ENCODE data around the gene CPAMD8. TPM values are rescaled to one million over a fixed set of nuclear protein-coding genes. Genes with fewer than 3 reads are reported as not detected.
A peak's percentile ranks its signal among the peaks of the same experiment; 100 is the strongest.

Gene CPAMD8
- total RNA-seq, 1 donor: 0.36 TPM

DNA sequence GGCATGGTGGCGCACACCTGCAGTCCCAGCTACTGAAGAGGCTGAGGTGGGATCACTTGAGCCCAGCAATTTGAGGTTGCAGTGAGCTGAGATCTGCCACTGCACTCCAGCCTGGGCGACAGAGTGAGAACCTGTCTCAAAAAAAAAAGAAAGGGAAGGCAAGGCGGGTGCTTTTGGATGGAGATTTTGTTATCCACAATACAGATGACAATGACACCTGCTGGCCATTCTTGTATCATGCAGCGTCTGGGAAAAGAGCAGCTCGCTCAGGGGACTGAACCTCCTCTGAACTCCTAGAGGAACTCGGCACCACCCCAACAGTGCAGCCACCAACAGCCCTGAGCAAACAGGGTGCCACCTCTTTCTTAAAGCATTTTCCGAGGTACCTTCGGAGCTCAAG, 25.8 kb upstream of the CPAMD8 start:
- Histone ChIP-seq H4K20me1 (ENCODE audit: insufficient read depth, low read length) (no peaks in the 10 kb centered on the region), H3K79me2 (ENCODE audit: insufficient read depth, low read length) (no peaks in the 10 kb centered on the region), H2AFZ (ENCODE audit: low read length) (no peak overlapping the region), H3K27me3 (ENCODE audit: insufficient read depth, low read length) (no peaks in the 10 kb centered on the region), H3K9me3 (ENCODE audit: low read depth, low read length) (no peaks in the 10 kb centered on the region), H3K27ac (ENCODE audit: low read depth, low read length) (no peak overlapping the region), H3K36me3 (ENCODE audit: insufficient read depth, low read length) (peaks cover under 1% of the 10 kb centered on the region), H3K4me2 (ENCODE audit: insufficient read depth, low read length) (no peak overlapping the region), H3K4me3 (ENCODE audit: insufficient read depth, low read length) (no peak overlapping the region), H3K4me1 (ENCODE audit: insufficient read depth, low read length) (peaks cover 3% of the 10 kb centered on the region)
- peak; percentile 92 for DNase-seq (ENCODE audit: insufficient read length, low spot score, missing footprints)
- TF ChIP-seq, protein P1, sequence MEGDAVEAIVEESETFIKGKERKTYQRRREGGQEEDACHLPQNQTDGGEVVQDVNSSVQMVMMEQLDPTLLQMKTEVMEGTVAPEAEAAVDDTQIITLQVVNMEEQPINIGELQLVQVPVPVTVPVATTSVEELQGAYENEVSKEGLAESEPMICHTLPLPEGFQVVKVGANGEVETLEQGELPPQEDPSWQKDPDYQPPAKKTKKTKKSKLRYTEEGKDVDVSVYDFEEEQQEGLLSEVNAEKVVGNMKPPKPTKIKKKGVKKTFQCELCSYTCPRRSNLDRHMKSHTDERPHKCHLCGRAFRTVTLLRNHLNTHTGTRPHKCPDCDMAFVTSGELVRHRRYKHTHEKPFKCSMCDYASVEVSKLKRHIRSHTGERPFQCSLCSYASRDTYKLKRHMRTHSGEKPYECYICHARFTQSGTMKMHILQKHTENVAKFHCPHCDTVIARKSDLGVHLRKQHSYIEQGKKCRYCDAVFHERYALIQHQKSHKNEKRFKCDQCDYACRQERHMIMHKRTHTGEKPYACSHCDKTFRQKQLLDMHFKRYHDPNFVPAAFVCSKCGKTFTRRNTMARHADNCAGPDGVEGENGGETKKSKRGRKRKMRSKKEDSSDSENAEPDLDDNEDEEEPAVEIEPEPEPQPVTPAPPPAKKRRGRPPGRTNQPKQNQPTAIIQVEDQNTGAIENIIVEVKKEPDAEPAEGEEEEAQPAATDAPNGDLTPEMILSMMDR (IDR thresholded peaks at IDR 0.05; ENCODE audit: extremely low read depth, low read depth, low read length): peak; percentile 62

DNA sequence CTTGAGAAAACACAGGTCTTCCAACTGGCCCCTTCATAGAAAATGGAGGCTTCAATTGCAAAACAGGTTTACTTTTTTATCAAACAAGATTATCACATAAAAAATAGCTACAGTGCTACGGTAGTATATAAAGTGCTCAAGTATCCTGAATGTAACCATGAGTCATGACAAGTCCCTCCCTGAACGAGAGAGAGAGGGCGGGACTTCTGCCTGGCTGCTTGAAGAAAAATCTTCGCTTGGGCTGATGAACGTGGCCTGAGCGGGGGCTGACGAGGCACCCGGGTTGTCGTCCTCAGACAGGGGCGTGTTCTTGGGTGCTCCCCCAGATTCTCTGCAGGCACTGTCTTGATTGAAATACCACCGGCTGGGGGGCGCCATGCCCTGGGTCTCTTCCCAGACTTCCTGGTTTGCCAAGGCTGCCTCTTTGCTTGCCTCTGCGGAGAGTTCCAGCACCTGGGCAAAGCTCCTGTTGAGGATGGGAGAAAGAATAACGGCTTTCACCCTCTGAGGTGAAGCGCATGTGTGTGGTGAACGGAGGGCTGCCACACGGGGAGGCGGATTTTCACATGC, 23.2 kb upstream of the CPAMD8 start:
- Histone ChIP-seq H3K79me2 (ENCODE audit: insufficient read depth, low read length) (no peaks in the 10 kb centered on the region), H3K27ac (ENCODE audit: low read depth, low read length) (no peak overlapping the region), H3K36me3 (ENCODE audit: insufficient read depth, low read length) (no peaks in the 10 kb centered on the region), H2AFZ (ENCODE audit: low read length) (peak overlapping the region; percentile 91), H3K4me2 (ENCODE audit: insufficient read depth, low read length) (peak overlapping the region; percentile 24), H4K20me1 (ENCODE audit: insufficient read depth, low read length) (no peaks in the 10 kb centered on the region), H3K27me3 (ENCODE audit: insufficient read depth, low read length) (no peaks in the 10 kb centered on the region), H3K4me1 (ENCODE audit: insufficient read depth, low read length) (peaks cover 3% of the 10 kb centered on the region), H3K9me3 (ENCODE audit: low read depth, low read length) (no peaks in the 10 kb centered on the region), H3K4me3 (ENCODE audit: insufficient read depth, low read length) (no peak overlapping the region)
- TF ChIP-seq, protein P1 (IDR thresholded peaks at IDR 0.05; ENCODE audit: extremely low read depth, low read depth, low read length): no peak
- DNase-seq (ENCODE audit: insufficient read length, low spot score, missing footprints): peak; percentile 96

DNA sequence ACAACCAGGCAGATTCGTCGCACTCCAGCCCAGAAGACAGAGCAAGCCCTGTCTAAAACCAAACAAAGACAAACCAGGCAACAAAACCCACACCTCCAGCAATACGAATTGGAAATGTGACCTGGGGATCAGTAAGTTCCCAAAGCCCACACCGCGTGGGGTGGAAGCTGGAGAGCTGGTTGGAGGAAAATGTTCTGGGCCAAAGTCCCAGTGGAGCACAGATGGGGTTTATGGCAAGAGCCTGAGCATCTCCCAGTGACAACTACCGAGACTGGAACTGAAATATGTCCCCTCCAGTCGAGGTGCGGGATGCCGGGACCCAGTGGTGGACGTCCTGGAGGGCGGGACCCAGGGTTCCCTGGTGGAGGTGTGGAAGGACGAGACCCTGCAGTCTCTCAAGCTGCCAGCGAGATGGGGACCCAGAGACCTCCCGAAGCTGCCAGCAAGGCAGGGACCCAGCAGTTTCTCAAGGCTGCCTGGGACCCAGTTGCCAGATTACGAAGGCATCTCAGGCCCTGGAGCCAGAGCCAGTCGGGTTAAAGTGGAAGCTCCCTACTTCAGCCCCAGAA, 22.4 kb upstream of the CPAMD8 start:
- no peak overlapping the region for H3K27ac ChIP-seq (ENCODE audit: low read depth, low read length)
- H2AFZ ChIP-seq (ENCODE audit: low read length): no peak overlapping the region
- DNase-seq (ENCODE audit: insufficient read length, low spot score, missing footprints): peak; percentile 6
- H3K27me3 ChIP-seq (ENCODE audit: insufficient read depth, low read length): peaks cover 3% of the 10 kb centered on the region
- no peak overlapping the region for H3K4me2 ChIP-seq (ENCODE audit: insufficient read depth, low read length)
- H3K4me3 ChIP-seq (ENCODE audit: insufficient read depth, low read length): no peak overlapping the region
- no peaks in the 10 kb centered on the region for H4K20me1 ChIP-seq (ENCODE audit: insufficient read depth, low read length)
- peaks cover 3% of the 10 kb centered on the region for H3K4me1 ChIP-seq (ENCODE audit: insufficient read depth, low read length)
- H3K79me2 ChIP-seq (ENCODE audit: insufficient read depth, low read length): no peaks in the 10 kb centered on the region
- no peaks in the 10 kb centered on the region for H3K36me3 ChIP-seq (ENCODE audit: insufficient read depth, low read length)
- TF ChIP-seq, protein P1 (IDR thresholded peaks at IDR 0.05; ENCODE audit: extremely low read depth, low read depth, low read length): no peak
- H3K9me3 ChIP-seq (ENCODE audit: low read depth, low read length): no peaks in the 10 kb centered on the region

DNA sequence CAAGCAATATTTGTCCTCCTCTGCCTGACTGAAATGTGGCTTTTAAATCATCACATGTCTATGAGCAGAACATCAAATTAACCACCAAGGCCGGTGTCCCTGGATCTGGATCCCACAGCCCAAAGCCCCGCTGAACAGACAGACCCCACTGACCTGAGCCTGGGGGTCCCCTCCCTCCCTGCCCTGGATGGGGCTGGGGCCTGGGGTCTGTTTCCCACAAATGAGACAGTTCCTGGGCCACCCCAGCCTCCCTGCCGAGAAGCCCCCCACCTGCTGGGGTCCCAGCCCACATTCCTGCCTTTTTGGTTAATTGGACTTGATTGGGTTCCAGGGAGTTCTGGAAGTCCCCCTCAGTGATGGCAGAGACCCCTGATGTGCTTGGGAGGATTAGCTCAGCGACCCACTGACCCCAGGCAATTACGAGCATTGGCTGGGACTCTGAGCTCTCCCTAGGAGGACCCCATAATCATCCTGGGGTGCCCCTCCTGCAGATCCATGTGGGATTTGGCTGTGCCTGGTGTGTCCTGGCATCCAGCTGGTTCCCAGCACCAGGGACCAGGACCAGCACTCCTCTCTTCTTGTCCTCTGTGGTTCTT, 19.4 kb upstream of the CPAMD8 start:
- TF ChIP-seq, protein P1 (IDR thresholded peaks at IDR 0.05; ENCODE audit: extremely low read depth, low read depth, low read length): no peak
- H3K4me1 ChIP-seq (ENCODE audit: insufficient read depth, low read length): peaks cover 3% of the 10 kb centered on the region
- H3K4me2 ChIP-seq (ENCODE audit: insufficient read depth, low read length): no peak overlapping the region
- H3K79me2 ChIP-seq (ENCODE audit: insufficient read depth, low read length): no peaks in the 10 kb centered on the region
- no peaks in the 10 kb centered on the region for H3K9me3 ChIP-seq (ENCODE audit: low read depth, low read length)
- H3K27me3 ChIP-seq (ENCODE audit: insufficient read depth, low read length): peaks cover 11% of the 10 kb centered on the region
- no peaks in the 10 kb centered on the region for H4K20me1 ChIP-seq (ENCODE audit: insufficient read depth, low read length)
- no peak overlapping the region for H3K27ac ChIP-seq (ENCODE audit: low read depth, low read length)
- peak; percentile 54 for DNase-seq (ENCODE audit: insufficient read length, low spot score, missing footprints)
- no peak overlapping the region for H3K4me3 ChIP-seq (ENCODE audit: insufficient read depth, low read length)
- H2AFZ ChIP-seq (ENCODE audit: low read length): no peak overlapping the region
- H3K36me3 ChIP-seq (ENCODE audit: insufficient read depth, low read length): no peaks in the 10 kb centered on the region
